HG02588 (cell line): ENCODE data around the gene TBC1D8.

Source experiments
- ATAC-seq: cut with Tn5 transposase; IDR thresholded peaks from one replicate; pipeline ENCODE4 v1.9.1; 2021; ENCODE audit warnings: mild to moderate bottlenecking, moderate library complexity; ENCODE audit not compliant: unreplicated experiment

TBC1D8 gene

DNA sequence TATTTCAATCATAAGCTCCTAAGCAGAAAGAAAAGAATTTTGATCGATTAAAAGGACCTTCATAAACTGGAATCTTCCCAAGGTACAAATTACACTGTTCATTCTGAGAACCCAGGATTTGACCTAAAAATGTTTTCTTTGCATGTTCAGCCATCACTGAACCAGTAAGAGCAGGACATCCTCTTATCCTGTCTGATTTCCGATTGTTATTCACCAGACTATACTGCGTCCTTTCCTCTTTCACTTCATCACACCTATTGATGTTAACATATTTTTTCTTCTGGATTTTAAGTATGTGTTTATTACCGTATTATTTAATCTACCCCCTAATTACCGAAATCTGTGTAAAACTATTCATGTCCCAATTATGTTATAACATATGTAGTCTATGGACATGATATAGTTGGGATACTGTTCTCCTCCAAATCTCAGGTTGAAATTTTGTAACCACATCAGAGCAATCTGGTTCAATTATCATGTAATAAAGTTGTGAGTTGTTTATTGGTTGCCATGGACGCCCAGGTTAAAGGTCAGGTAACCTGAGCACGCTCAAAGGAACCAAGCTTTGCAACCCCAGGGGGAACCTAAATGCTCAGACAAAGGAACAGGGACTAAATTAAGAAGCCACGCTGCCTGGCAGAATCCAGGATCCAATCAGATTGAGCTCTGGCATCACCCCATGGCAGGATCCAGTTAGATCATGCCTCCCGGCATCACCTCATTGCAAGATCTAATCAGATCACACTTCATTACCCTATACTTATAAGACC, 11.6 kb upstream of the TBC1D8 start:
- no peak for ATAC-seq

DNA sequence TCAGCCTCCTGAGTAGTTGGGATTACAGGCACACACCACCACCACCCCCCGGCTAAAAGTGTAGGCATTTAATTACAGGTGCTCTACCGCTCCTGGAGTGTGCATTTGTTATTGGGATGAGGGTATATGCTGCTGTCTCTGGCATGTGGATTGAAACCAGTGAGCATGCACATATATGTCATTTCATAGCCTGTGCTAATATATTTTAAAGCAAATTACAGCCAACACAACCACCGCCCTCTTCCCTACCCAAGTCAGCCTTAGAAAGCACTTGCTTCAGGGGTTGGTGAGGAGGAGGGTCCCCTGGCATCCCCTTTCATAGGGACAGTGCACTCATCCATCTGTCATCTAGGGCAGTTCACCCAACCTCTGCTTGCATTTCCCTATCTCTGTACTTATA, 10.5 kb upstream of the TBC1D8 start:
- no peak for ATAC-seq

- ATAC-seq = no peak
These were observed 9.3 kb upstream of the TBC1D8 start for GRCh38 chr2:101160454-101160853.

- no peak for ATAC-seq
These were observed 8.3 kb upstream of the TBC1D8 start for GRCh38 chr2:101159526-101159925.

- ATAC-seq = no peak
These were observed 6.1 kb upstream of the TBC1D8 start for GRCh38 chr2:101157272-101157671.

DNA sequence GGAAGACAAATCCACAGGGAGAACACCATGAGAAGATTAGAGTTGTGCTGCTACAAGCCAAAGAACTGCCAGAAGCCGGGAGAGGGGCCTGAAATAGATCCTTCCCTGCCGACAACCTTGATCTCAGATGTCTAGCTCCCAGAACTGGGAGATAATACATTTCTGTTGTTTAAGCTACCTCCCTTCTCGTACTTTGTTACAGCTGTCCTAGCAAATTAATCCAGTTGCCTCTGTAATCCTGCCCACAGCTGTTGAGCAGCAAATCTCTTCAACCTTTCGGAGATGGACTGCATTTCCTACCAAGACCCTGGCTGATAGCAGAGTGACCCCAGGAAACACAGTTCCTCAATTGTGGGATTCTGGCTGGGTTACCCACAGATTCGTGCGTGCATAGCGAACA, 2.6 kb upstream of the TBC1D8 start:
- ATAC-seq = no peak

GRCh38 chr2:101153077-101153707, 2.0 kb upstream of the TBC1D8 start:
- no peak for ATAC-seq

- no peak for ATAC-seq
These were observed 1.3 kb upstream of the TBC1D8 start for GRCh38 chr2:101152272-101153076.

DNA sequence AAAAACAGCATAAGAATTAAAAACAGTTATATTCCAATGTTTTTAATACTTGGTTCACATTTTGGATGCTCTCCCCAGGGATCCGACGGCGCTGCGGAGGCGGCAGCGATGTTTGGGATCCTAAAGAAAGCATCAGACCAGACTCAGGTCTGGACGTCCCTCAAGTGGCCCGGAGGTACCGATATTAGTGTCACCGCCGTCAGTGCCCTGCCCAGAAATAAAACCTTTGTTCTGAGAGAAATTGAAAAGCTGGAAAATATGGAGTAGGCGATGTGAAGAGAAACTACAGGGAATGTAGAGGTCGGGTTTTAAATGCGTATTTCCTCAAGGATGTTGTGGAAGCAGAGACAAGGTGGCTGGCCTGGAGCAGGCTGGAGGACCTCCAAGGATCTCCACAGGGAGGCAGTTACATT, 683 bp upstream of the TBC1D8 start:
- ATAC-seq = no peak

- peak; percentile 24 for ATAC-seq
These were observed 656 bp downstream of the TBC1D8 start for GRCh38 chr2:101150306-101151145.

- no peak for ATAC-seq
These were observed 1.7 kb downstream of the TBC1D8 start for GRCh38 chr2:101149241-101150192.

DNA sequence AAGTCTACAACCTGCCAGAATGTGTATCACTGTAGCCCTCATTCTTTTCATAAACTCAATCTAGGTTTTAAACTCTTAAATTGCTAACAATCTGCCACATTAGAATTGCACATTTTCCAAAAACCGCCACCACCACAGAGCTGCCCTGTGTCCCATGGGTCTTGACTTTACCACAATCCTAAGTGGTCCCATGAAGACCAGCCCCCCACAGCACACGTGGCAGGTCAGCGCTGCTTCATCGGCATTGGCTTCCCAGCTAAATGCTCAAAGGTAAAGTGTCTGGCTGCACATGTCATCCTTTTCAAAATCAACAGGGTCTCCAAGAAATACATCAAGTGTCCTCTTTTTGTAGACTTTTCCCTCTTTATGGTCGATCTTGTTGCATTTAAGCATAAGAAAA, 2.4 kb downstream of the TBC1D8 start:
- no peak for ATAC-seq

GRCh38 chr2:101147971-101148370, 3.2 kb downstream of the TBC1D8 start:
- no peak for ATAC-seq

GRCh38 chr2:101147062-101147461, 4.1 kb downstream of the TBC1D8 start:
- ATAC-seq = no peak

- ATAC-seq = no peak
These were observed 4.6 kb downstream of the TBC1D8 start for GRCh38 chr2:101146535-101146934.

DNA sequence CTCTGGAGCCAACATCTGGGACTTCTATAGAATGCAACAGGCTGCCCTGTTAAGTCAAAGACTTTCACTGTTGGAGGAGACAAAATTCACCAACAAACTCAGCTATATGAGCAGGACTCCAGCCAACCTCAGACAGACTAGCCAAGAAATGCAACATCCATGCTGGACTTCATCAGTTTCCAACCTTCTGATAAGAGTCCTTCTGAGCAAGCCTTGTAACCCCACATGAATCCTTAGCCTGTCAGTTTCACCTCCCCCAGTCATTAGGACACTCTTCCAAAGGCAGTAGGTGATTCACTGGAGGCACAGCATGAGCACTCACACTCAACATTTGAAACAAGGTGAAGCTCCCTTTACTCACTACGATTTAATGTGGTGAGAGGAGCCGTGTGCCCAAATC, 5.8 kb downstream of the TBC1D8 start:
- no peak for ATAC-seq

GRCh38 chr2:101142163-101142562, 9.0 kb downstream of the TBC1D8 start:
- no peak for ATAC-seq

- no peak for ATAC-seq
These were observed 10.1 kb downstream of the TBC1D8 start for GRCh38 chr2:101140978-101141655.

DNA sequence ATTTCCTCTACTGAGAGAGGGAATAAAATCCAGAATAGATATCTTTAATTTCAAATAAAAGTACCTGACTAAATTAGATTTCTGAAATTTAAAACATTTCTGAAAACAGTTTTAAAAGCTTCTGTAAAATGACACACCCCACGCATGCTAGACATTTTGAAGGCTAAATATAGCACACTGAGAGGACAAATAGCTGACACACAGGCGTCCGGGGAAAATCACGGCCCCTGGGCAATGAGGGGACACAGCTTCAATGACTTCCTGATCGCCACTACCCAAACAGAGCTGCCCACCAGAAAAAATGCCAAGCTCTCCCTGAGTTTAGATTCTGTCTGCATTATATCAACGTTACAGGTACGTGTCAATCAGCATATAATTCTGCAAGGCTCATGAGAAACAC, 10.9 kb downstream of the TBC1D8 start:
- no peak for ATAC-seq
